Vagina (tissue), 2 donors: ENCODE data around the gene ZNF778.

Experiments used
- POLR2A ChIP-seq, 2 donors: fragments of 450-650 bp; IDR thresholded peaks; one replicate each; pipeline ENCODE4 v1.6.1; 2017; ENCODE audit warnings: antibody characterized with exemption in 2 of 2, mild to moderate bottlenecking in 2 of 2, moderate library complexity in 2 of 2
- POLR2AphosphoS5 ChIP-seq, 2 donors: sonication (generic); formaldehyde crosslinking; IDR thresholded peaks; one replicate each; pipeline ENCODE4 v1.9.0; 2017; ENCODE audit warnings: antibody characterized with exemption in 2 of 2, mild to moderate bottlenecking in 2 of 2, low read depth in 1 of 2; ENCODE audit not compliant: insufficient read depth in 1 of 2
- TF ChIP-seq, protein P1 (sequence below), 3 experiments: fragments of 450-650 bp in 2 of 3; fragments of 200-600 bp in 1 of 3; sonication (generic) in 1 of 3; IDR thresholded peaks; one replicate each; pipeline ENCODE4 v1.5.1; 2017 to 2019; ENCODE audit warnings: antibody characterized with exemption in 3 of 3, mild to moderate bottlenecking in 2 of 3, moderate library complexity in 2 of 3

DNA sequence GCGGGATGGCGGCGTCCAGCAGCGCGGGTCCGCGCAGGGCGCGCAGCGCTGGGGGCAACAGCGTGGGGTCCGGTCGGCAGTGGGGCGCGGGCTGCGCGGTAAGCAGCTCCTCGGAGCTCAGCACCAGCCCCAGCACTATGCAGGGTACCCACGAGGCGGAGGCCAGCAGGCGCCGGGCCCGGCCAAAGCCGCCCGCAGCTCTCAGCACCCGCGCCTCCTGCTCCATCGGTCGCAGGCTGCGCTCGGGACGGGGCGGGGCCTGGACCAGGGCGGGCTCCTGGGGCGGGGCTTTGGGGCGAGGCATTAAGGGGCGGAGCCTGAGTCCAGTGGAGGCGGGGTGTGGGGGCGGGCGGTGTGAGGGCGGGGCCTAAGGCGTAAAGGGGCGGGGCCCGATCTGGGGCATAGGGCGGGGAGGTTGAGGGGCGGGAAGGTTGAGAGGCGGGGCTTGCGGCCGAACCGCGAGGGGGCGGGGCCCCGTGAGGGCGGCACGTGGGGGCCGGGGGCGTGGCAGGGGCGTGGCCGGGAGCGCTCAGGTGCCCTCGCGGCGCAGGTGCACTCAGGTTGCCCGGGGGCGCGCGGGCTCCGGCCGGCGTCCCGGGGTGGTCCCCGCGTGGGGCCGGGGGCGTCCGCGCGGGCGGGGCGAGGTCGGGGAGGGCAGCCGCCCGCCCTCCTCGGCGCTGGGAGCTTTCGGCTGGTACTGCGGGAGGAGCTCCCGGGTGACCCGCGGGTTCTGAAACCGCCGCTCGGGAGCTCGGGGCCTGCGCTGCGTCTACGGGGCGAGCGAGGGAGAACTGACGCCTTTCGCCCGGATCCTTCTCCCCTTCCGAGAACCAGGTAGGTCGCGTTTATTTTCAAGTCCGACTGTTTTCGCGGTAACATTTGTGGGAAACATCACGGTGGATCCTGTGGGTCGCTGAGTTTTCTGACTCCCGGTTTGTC, 15.8 kb upstream of the ZNF778 start:
- TF ChIP-seq, protein P1, sequence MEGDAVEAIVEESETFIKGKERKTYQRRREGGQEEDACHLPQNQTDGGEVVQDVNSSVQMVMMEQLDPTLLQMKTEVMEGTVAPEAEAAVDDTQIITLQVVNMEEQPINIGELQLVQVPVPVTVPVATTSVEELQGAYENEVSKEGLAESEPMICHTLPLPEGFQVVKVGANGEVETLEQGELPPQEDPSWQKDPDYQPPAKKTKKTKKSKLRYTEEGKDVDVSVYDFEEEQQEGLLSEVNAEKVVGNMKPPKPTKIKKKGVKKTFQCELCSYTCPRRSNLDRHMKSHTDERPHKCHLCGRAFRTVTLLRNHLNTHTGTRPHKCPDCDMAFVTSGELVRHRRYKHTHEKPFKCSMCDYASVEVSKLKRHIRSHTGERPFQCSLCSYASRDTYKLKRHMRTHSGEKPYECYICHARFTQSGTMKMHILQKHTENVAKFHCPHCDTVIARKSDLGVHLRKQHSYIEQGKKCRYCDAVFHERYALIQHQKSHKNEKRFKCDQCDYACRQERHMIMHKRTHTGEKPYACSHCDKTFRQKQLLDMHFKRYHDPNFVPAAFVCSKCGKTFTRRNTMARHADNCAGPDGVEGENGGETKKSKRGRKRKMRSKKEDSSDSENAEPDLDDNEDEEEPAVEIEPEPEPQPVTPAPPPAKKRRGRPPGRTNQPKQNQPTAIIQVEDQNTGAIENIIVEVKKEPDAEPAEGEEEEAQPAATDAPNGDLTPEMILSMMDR (IDR thresholded peaks at IDR 0.05), result no peak
- TF ChIP-seq POLR2AphosphoS5 (IDR thresholded peaks at IDR 0.05; ENCODE audit: insufficient read depth in 1 of 2, low read depth in 1 of 2) (no peak), POLR2A (IDR thresholded peaks at IDR 0.05) (no peak)
